A549 treated with AZD9567 at 1 μM for 4 hours (cell line): ENCODE data around the gene KIAA1549. TPM values are rescaled to one million over a fixed set of nuclear protein-coding genes. Genes with fewer than 3 reads are reported as not detected.

Source experiments
- total RNA-seq: library from RNA; stranded (reverse); fragments of 200-300 nt; extraction: Qiagen RNA extraction; gene quantifications from 5 replicates; pipeline ENCODE4 v1.2.3, GENCODE V29; 2022; ENCODE audit not compliant: insufficient read depth

Gene KIAA1549
- 4.6 to 5.9 TPM (median 5.9 TPM) in 5 replicates for total RNA-seq

GRCh38 chr7:138981332-138982203 lies at the start of gene KIAA1549:
TSS of gene KIAA1549 (minus strand) at chr7:138981389. CDS start at chr7:138981269, 120 bp downstream.

GRCh38 chr7:138797715-138798320 lies 183.4 kb downstream of the KIAA1549 start, which contains the start of the genes ATP6V0A4 and TMEM213:
TSS of gene ATP6V0A4 (minus strand) at chr7:138798196. CDS start at chr7:138771247, 26,949 bp downstream.
TSS of gene TMEM213 (plus strand) at chr7:138797994. CDS start at chr7:138798105, 111 bp downstream.

Other genes starting within 250 kb of the KIAA1549 start
- gene TMEM213, start 183.4 kb downstream of the KIAA1549 start, total RNA-seq: not detected in 5 replicates
- gene ATP6V0A4, start 183.2 kb downstream of the KIAA1549 start, total RNA-seq: 0.14 to 0.21 TPM (median 0.19 TPM) in 4 of 5 replicates, not detected in the other
- gene ZC3HAV1L, start 54.7 kb upstream of the KIAA1549 start, total RNA-seq: 4.9 to 7.8 TPM (median 6.7 TPM) in 5 replicates
- gene ZC3HAV1, start 128.3 kb upstream of the KIAA1549 start, total RNA-seq: 28.1 to 35.7 TPM (median 30.1 TPM) in 5 replicates
- 2.2 to 3.8 TPM (median 2.9 TPM) in 5 replicates for gene UBN2, start 249.8 kb upstream of the KIAA1549 start, total RNA-seq